ENCODE measurements around the gene TRAPPC2L. TPM values are rescaled to one million over a fixed set of nuclear protein-coding genes. Genes with fewer than 3 reads are reported as not detected.

Gene TRAPPC2L
- total RNA-seq, 1 experiment from 2014 or later: 79.1 TPM

GRCh38 chr16:88850531-88851199 lies 6.3 kb upstream of the TRAPPC2L start:
- peaks cover 5% of the 10 kb centered on the region for H3K36me3 Mint-ChIP-seq (ENCODE audit: insufficient read depth, unreplicated experiment)
- intact Hi-C loops (cut with micrococcal nuclease; ENCODE audit: unreplicated experiment): no loop called here
- no TSS peak for BruUV-seq (replicated peaks)
- no peak for DNase-seq
- no peaks in the 10 kb centered on the region for H3K27me3 Mint-ChIP-seq (ENCODE audit: unreplicated experiment)
- H3K27ac Mint-ChIP-seq (ENCODE audit: unreplicated experiment): no peak overlapping the region
- H3K4me3 Mint-ChIP-seq (ENCODE audit: low read depth, unreplicated experiment): no peak overlapping the region
- CTCF ChIA-PET: no interaction called here
- no peaks in the 10 kb centered on the region for H3K9me3 Mint-ChIP-seq (ENCODE audit: low read depth, unreplicated experiment)
- no peak for TF ChIP-seq CTCF (IDR thresholded peaks at IDR 0.05; ENCODE audit: unreplicated experiment)
- H3K4me1 Mint-ChIP-seq (ENCODE audit: low read depth, unreplicated experiment): peaks cover 8% of the 10 kb centered on the region

- Mint-ChIP-seq H3K4me3 (ENCODE audit: low read depth, unreplicated experiment) (no peak overlapping the region), H3K27me3 (ENCODE audit: unreplicated experiment) (no peaks in the 10 kb centered on the region), H3K4me1 (ENCODE audit: low read depth, unreplicated experiment) (peaks cover 9% of the 10 kb centered on the region), H3K27ac (ENCODE audit: unreplicated experiment) (no peak overlapping the region), H3K9me3 (ENCODE audit: low read depth, unreplicated experiment) (no peaks in the 10 kb centered on the region), H3K36me3 (ENCODE audit: insufficient read depth, unreplicated experiment) (peaks cover 15% of the 10 kb centered on the region)
- intact Hi-C loops (cut with micrococcal nuclease; ENCODE audit: unreplicated experiment): no loop called here
- no TSS peak for BruUV-seq (replicated peaks)
- no peak for TF ChIP-seq CTCF (IDR thresholded peaks at IDR 0.05; ENCODE audit: unreplicated experiment)
- CTCF ChIA-PET: no interaction called here
- DNase-seq: no peak
These were observed 5.3 kb upstream of the TRAPPC2L start for GRCh38 chr16:88851616-88852015.

GRCh38 chr16:88853325-88853941 lies 3.5 kb upstream of the TRAPPC2L start:
- BruUV-seq (replicated peaks): no TSS peak
- intact Hi-C loops (cut with micrococcal nuclease; ENCODE audit: unreplicated experiment): no loop called here
- Mint-ChIP-seq H3K36me3 (ENCODE audit: insufficient read depth, unreplicated experiment) (peaks cover 23% of the 10 kb centered on the region), H3K27ac (ENCODE audit: unreplicated experiment) (no peak overlapping the region), H3K9me3 (ENCODE audit: low read depth, unreplicated experiment) (no peaks in the 10 kb centered on the region), H3K4me1 (ENCODE audit: low read depth, unreplicated experiment) (peaks cover 17% of the 10 kb centered on the region), H3K27me3 (ENCODE audit: unreplicated experiment) (no peaks in the 10 kb centered on the region), H3K4me3 (ENCODE audit: low read depth, unreplicated experiment) (no peak overlapping the region)
- CTCF ChIA-PET: interaction anchor here (1.3 kb wide), 1 partner anchor 199 kb away, joined by 3 read pairs; no protein-coding TSS in a partner anchor
- no peak for DNase-seq
- TF ChIP-seq CTCF (IDR thresholded peaks at IDR 0.05; ENCODE audit: unreplicated experiment): no peak

- Mint-ChIP-seq H3K27ac (ENCODE audit: unreplicated experiment) (no peak overlapping the region), H3K4me1 (ENCODE audit: low read depth, unreplicated experiment) (peaks cover 17% of the 10 kb centered on the region), H3K36me3 (ENCODE audit: insufficient read depth, unreplicated experiment) (peaks cover 23% of the 10 kb centered on the region), H3K27me3 (ENCODE audit: unreplicated experiment) (no peaks in the 10 kb centered on the region), H3K4me3 (ENCODE audit: low read depth, unreplicated experiment) (peak overlapping the region; percentile 89), H3K9me3 (ENCODE audit: low read depth, unreplicated experiment) (no peaks in the 10 kb centered on the region)
- intact Hi-C loops (cut with micrococcal nuclease; ENCODE audit: unreplicated experiment): no loop called here
- DNase-seq: no peak
- BruUV-seq (replicated peaks): no TSS peak
- TF ChIP-seq CTCF (IDR thresholded peaks at IDR 0.05; ENCODE audit: unreplicated experiment): no peak
- CTCF ChIA-PET: interaction anchor here (0.6 kb wide), 1 partner anchor 132 kb away, joined by 3 read pairs; no protein-coding TSS in a partner anchor
These were observed 2.4 kb upstream of the TRAPPC2L start for GRCh38 chr16:88854306-88855111.
